H1 (cell line): Measurements from ENCODE around the gene SLC13A4. TPM values are rescaled to one million over a fixed set of nuclear protein-coding genes. Genes with fewer than 3 reads are reported as not detected.
A peak's percentile ranks its signal among the peaks of the same experiment; 100 is the strongest.

ENCODE experiments used
- CTCF ChIA-PET: fragments of 300-600 bp; sonication (Branson Sonifier 250); formaldehyde crosslinking; loops from one replicate; lab custom pipeline; 2021; ENCODE audit not compliant: partially characterized antibody; lab: Charles Lee
- POLR2A ChIA-PET: fragments of 300-600 bp; sonication (Branson Sonifier 250); formaldehyde crosslinking; loops from one replicate; lab custom pipeline; 2021; ENCODE audit warnings: inconsistent platforms; ENCODE audit not compliant: partially characterized antibody; lab: Charles Lee
- DNase-seq, 2 experiments: peaks; one replicate each; pipeline versions ENCODE4 v3.0.0 to v3.0.0-alpha.2; 2010 to 2022; ENCODE audit warnings: low spot score in 2 of 2, low read depth in 1 of 2, mixed read lengths in 1 of 2
- FAIRE-seq: peaks from 2 replicates; lab custom pipeline; 2011; peaks lifted over from hg19 to GRCh38; lab: Jason Lieb, UNC
- H2AFZ ChIP-seq: 2 replicates; pipeline ENCODE4 v1.8.1; 2012; ENCODE audit warnings: low read length, inconsistent platforms
- H2AK5ac ChIP-seq: 2 replicates; pipeline ENCODE4 v1.6.1; 2013; ENCODE audit warnings: low read depth, low read length
- H2BK120ac ChIP-seq: replicated peaks from 2 replicates; pipeline ENCODE3; 2013; ENCODE audit warnings: low read depth, low read length, inconsistent platforms
- H2BK12ac ChIP-seq: 2 replicates; pipeline ENCODE4 v1.6.1; 2013; ENCODE audit warnings: low read depth, low read length
- H2BK15ac ChIP-seq: 2 replicates; pipeline ENCODE4 v1.6.1; 2013; ENCODE audit warnings: low read length
- H2BK20ac ChIP-seq: 2 replicates; pipeline ENCODE4 v1.6.1; 2013; ENCODE audit warnings: low read length
- H2BK5ac ChIP-seq: 2 replicates; pipeline ENCODE4 v1.6.1; 2013; ENCODE audit warnings: low read depth, low read length
- H3K14ac ChIP-seq: 2 replicates; pipeline ENCODE4 v1.6.1; 2013; ENCODE audit warnings: inconsistent platforms; ENCODE audit not compliant: insufficient read length
- H3K18ac ChIP-seq: 2 replicates; pipeline ENCODE4 v1.6.1; 2013; ENCODE audit warnings: low read length; ENCODE audit errors: extremely low read depth
- H3K23ac ChIP-seq: 2 replicates; pipeline ENCODE4 v1.6.1; 2013; ENCODE audit warnings: inconsistent platforms; ENCODE audit not compliant: insufficient read length
- H3K23me2 ChIP-seq: 2 replicates; pipeline ENCODE4 v1.6.1; 2013; ENCODE audit warnings: low read depth, low read length
- H3K27ac ChIP-seq: 2 replicates; pipeline ENCODE4 v1.6.1; 2011; ENCODE audit warnings: low read depth, low read length, inconsistent platforms
- H3K27me3 ChIP-seq, 4 experiments: replicated peaks in 1 of 4; 1 replicate in 1 of 4; 2 replicates in 3 of 4; pipeline versions ENCODE4 v1.6.1 to v1.8.1; 2011 to 2013; ENCODE audit warnings: low read length in 3 of 4, mild to moderate bottlenecking in 3 of 4, inconsistent platforms in 2 of 4, mixed read lengths in 2 of 4, moderate library complexity in 1 of 4; ENCODE audit not compliant: control insufficient read depth in 3 of 4, insufficient read depth in 3 of 4; ENCODE audit errors: extremely low read depth in 1 of 4
- H3K36me3 ChIP-seq, 4 experiments: 2 replicates each; pipeline versions ENCODE4 v1.6.1 to v1.8.1; 2011 to 2013; ENCODE audit warnings: mild to moderate bottlenecking in 4 of 4, low read length in 3 of 4, moderate library complexity in 2 of 4, control low read depth in 1 of 4, inconsistent platforms in 1 of 4; ENCODE audit not compliant: insufficient read depth in 4 of 4, control insufficient read depth in 2 of 4
- H3K4ac ChIP-seq: replicated peaks from 2 replicates; pipeline ENCODE3; 2013; ENCODE audit warnings: low read length, low read depth, mixed read lengths, inconsistent platforms; ENCODE audit not compliant: insufficient read length
- H3K4me1 ChIP-seq, 4 experiments: replicated peaks in 1 of 4; 1 replicate in 1 of 4; 2 replicates in 3 of 4; pipeline versions ENCODE4 v1.6.1 to v1.8.1; 2011 to 2013; ENCODE audit warnings: low read length in 3 of 4, inconsistent platforms in 2 of 4, mixed read lengths in 1 of 4; ENCODE audit not compliant: insufficient read depth in 4 of 4, control insufficient read depth in 3 of 4
- H3K4me2 ChIP-seq, 2 experiments: 2 replicates each; pipeline versions ENCODE4 v1.6.1 to v1.8.1; 2011 to 2013; ENCODE audit warnings: low read depth in 2 of 2, low read length in 2 of 2, control low read depth in 1 of 2, inconsistent platforms in 1 of 2, mild to moderate bottlenecking in 1 of 2; ENCODE audit not compliant: insufficient read depth in 1 of 2
- H3K4me3 ChIP-seq, 4 experiments: fragments of 200-600, 300-600 bp in 1 of 4; sonication (generic), shearing (Covaris generic), sonication (Bioruptor Twin) in 1 of 4; 2 replicates each; pipeline versions ENCODE4 v1.5.1 to v1.8.1; 2011 to 2016; ENCODE audit warnings: low read length in 4 of 4, low read depth in 3 of 4, control low read depth in 2 of 4, inconsistent platforms in 2 of 4, mild to moderate bottlenecking in 2 of 4, mixed read lengths in 1 of 4, moderate library complexity in 1 of 4; ENCODE audit not compliant: insufficient read depth in 2 of 4; ENCODE audit errors: extremely low read depth in 1 of 4
- H3K56ac ChIP-seq: replicated peaks from 2 replicates; pipeline ENCODE3; 2013; ENCODE audit warnings: low read depth, mild to moderate bottlenecking, mixed read lengths, low read length, inconsistent platforms; ENCODE audit not compliant: insufficient read length
- H3K79me1 ChIP-seq: 2 replicates; pipeline ENCODE4 v1.6.1; 2013; ENCODE audit warnings: low read depth, low read length, control low read depth
- H3K79me2 ChIP-seq, 2 experiments: 2 replicates each; pipeline versions ENCODE4 v1.6.1 to v1.8.1; 2012 to 2013; ENCODE audit warnings: low read length in 2 of 2, mild to moderate bottlenecking in 2 of 2, inconsistent platforms in 1 of 2; ENCODE audit not compliant: insufficient read depth in 2 of 2, control insufficient read depth in 1 of 2
- H3K9ac ChIP-seq, 4 experiments: replicated peaks in 1 of 4; 1 replicate in 1 of 4; 2 replicates in 3 of 4; pipeline versions ENCODE4 v1.6.1 to v1.8.1; 2011 to 2013; ENCODE audit warnings: low read depth in 3 of 4, low read length in 3 of 4, control low read depth in 2 of 4, mild to moderate bottlenecking in 2 of 4, moderate library complexity in 2 of 4, inconsistent platforms in 1 of 4; ENCODE audit errors: extremely low read depth in 1 of 4
- H3K9me3 ChIP-seq, 2 experiments: 2 replicates each; pipeline versions ENCODE4 v1.6.1 to v1.8.1; 2012 to 2013; ENCODE audit warnings: mild to moderate bottlenecking in 2 of 2, moderate library complexity in 2 of 2, control low read depth in 1 of 2, inconsistent platforms in 1 of 2, low read depth in 1 of 2, low read length in 1 of 2, mixed read lengths in 1 of 2; ENCODE audit not compliant: insufficient read depth in 2 of 2
- H4K20me1 ChIP-seq, 2 experiments: replicated peaks in 1 of 2; 2 replicates each; pipeline versions ENCODE3 to v1.8.1; 2011 to 2013; ENCODE audit warnings: inconsistent platforms in 2 of 2, low read length in 2 of 2, mild to moderate bottlenecking in 1 of 2; ENCODE audit not compliant: insufficient read depth in 2 of 2, control insufficient read depth in 1 of 2
- H4K5ac ChIP-seq: 2 replicates; pipeline ENCODE4 v1.6.1; 2013; ENCODE audit warnings: low read length, low read depth, mixed read lengths, inconsistent platforms; ENCODE audit not compliant: insufficient read length
- H4K8ac ChIP-seq: 2 replicates; pipeline ENCODE4 v1.8.0; 2013; ENCODE audit warnings: mild to moderate bottlenecking, moderate library complexity, low read length, inconsistent platforms; ENCODE audit not compliant: insufficient read depth; ENCODE audit errors: extremely low read depth
- H4K91ac ChIP-seq: replicated peaks from 2 replicates; pipeline ENCODE3; 2013; ENCODE audit warnings: low read length, mixed read lengths, inconsistent platforms; ENCODE audit not compliant: insufficient read length
- BACH1 ChIP-seq: IDR thresholded peaks from 2 replicates; pipeline ENCODE4 v1.6.1; 2012; ENCODE audit warnings: low read length, improper control_type of control experiment
- WGBS, 2 experiments: shearing (Covaris generic) in 1 of 2; methylation state at CpG; one replicate each; pipeline versions ENCODE4 v1.1.6 to v1.1.7; 2013 to 2015; ENCODE audit warnings: low lambda C conversion rate in 2 of 2, mixed read lengths in 2 of 2, inconsistent platforms in 1 of 2, low coverage in 1 of 2, missing lambda C conversion rate in 1 of 2; ENCODE audit not compliant: insufficient replicate concordance in 2 of 2, insufficient coverage in 1 of 2, insufficient read length in 1 of 2; ENCODE audit errors: extremely low coverage in 1 of 2, missing lambda C conversion rate in 1 of 2; 5-methylcytosine and 5-hydroxymethylcytosine counted together
- polyA plus RNA-seq, 7 experiments: library from polyadenylated mRNA; depleted of rRNA in 3 of 7; stranded (reverse) in 5 of 7; unstranded in 2 of 7; fragments of >200 nt in 5 of 7; fragments of 200-250 nt in 2 of 7; gene quantifications; 1 replicate in 5 of 7; 2 replicates in 1 of 7; 4 replicates in 1 of 7; pipeline versions ENCODE4 v1.2.1 to v1.2.3, GENCODE V29; 2011 to 2013; ENCODE audit warnings: missing spikeins in 2 of 7, mixed read lengths in 2 of 7
- total RNA-seq: library from RNA; stranded (reverse); fragmentation: NEBNext Ultra II Directional; extraction: Animal tissue kit (Norgen Biotek cat#: 25700); gene quantifications from 2 replicates; pipeline ENCODE4 v1.2.1, GENCODE V29; 2021

SLC13A4 gene
- total and polyA plus RNA-seq, 2 of the 8 experiments (the other 6 are each of a cell fraction or from before 2014, with no cell fraction given): 3.9 to 7.5 TPM

GRCh38 chr7:135748770-135749169 is 20.8 kb upstream of the SLC13A4 start, which contains the start of gene FAM180A:
TSS of gene FAM180A (minus strand) at chr7:135748813. CDS start at chr7:135748580, 233 bp downstream.
- Histone ChIP-seq H4K8ac (no peak within 1 kb of the TSS), H3K9ac (no peak within 1 kb of the TSS), H2BK5ac (0 out of 2 replicates have a peak within 1 kb of the TSS, but pooled peaks have one; percentile 57), H2BK15ac (peak within 1 kb of the TSS; percentile 82; the same call in 1 of the 2 replicates), H2AFZ (no peak within 1 kb of the TSS), H3K27ac (no peak within 1 kb of the TSS), H3K14ac (no peak within 1 kb of the TSS), H4K91ac (no peak within 1 kb of the TSS), H3K18ac (no peak within 1 kb of the TSS), H3K27me3 (no peaks in the 10 kb centered on the region), H3K56ac (no peak within 1 kb of the TSS), H2BK12ac (no peak within 1 kb of the TSS; the same call in 1 of the 2 replicates), H2AK5ac (no peak within 1 kb of the TSS), H3K9me3 (no peaks in the 10 kb centered on the region), H2BK20ac (peak within 1 kb of the TSS; percentile 75; the same call in 1 of the 2 replicates), H3K4me3 (no peak within 1 kb of the TSS), H2BK120ac (no peak within 1 kb of the TSS), H3K4me2 (no peak within 1 kb of the TSS), H3K36me3 (no peaks in the 10 kb centered on the region), H3K79me1 (no peaks in the 10 kb centered on the region), H3K4me1 (peaks cover 0 to 9% (median 0%) of the 10 kb centered on the region in 4 experiments; a peak in 2 of 7 replicates), H3K79me2 (no peaks in the 10 kb centered on the region), H4K5ac (no peak within 1 kb of the TSS), H4K20me1 (no peaks in the 10 kb centered on the region), H3K4ac (no peak within 1 kb of the TSS), H3K23me2 (no peaks in the 10 kb centered on the region), H3K23ac (no peak within 1 kb of the TSS)
- no peak for TF ChIP-seq BACH1
- CTCF ChIA-PET: interaction anchor here (1.0 to 1.9 kb wide), 2 partner anchors 11 to 17 kb away, joined by 3 to 5 read pairs; no protein-coding TSS in a partner anchor
- POLR2A ChIA-PET: interaction anchor here (1.8 kb wide), 1 partner anchor 10 kb away, joined by 3 read pairs; no protein-coding TSS in a partner anchor
- no peak for FAIRE-seq
- no peak for DNase-seq
- WGBS, 2 experiments: 95% methylated on average over 11 of the region's 11 CpGs; no CpG with 5 or more reads in 1 of the 2 experiments
